Keratinocyte (primary cell): ENCODE data around the gene WASF2. TPM values are rescaled to one million over a fixed set of nuclear protein-coding genes. Genes with fewer than 3 reads are reported as not detected.

Source experiments
- DNase-seq: peaks from one replicate; pipeline ENCODE4 v3.0.0-alpha.2; 2011; ENCODE audit warnings: low read depth, missing footprints, low spot score
- FAIRE-seq: peaks from 2 replicates; lab custom pipeline; 2011; peaks lifted over from hg19 to GRCh38; lab: Jason Lieb, UNC
- H2AFZ ChIP-seq: 2 replicates; pipeline ENCODE4 v1.6.0; 2012; ENCODE audit warnings: low read length, control low read depth, inconsistent platforms; ENCODE audit not compliant: control insufficient read depth
- H3K27ac ChIP-seq: 2 replicates; pipeline ENCODE4 v1.5.1; 2011; ENCODE audit warnings: low read length; ENCODE audit not compliant: control insufficient read depth, insufficient read depth
- H3K27me3 ChIP-seq: 3 replicates; pipeline ENCODE4 v1.6.0; 2011; ENCODE audit warnings: low read length; ENCODE audit not compliant: control insufficient read depth, insufficient read depth; ENCODE audit errors: extremely low read depth
- H3K36me3 ChIP-seq, 2 experiments: 2 replicates in 1 of 2; 3 replicates in 1 of 2; pipeline ENCODE4 v1.5.1; 2011; ENCODE audit warnings: low read length in 2 of 2, mild to moderate bottlenecking in 1 of 2; ENCODE audit not compliant: control insufficient read depth in 2 of 2, insufficient read depth in 2 of 2; ENCODE audit errors: extremely low read depth in 1 of 2
- H3K4me1 ChIP-seq: 3 replicates; pipeline ENCODE4 v1.5.1; 2011; ENCODE audit warnings: low read length; ENCODE audit not compliant: control insufficient read depth, insufficient read depth; ENCODE audit errors: extremely low read depth
- H3K4me2 ChIP-seq: 3 replicates; pipeline ENCODE4 v1.6.0; 2011; ENCODE audit warnings: low read depth, low read length; ENCODE audit not compliant: control insufficient read depth, insufficient read depth; ENCODE audit errors: extremely low read depth
- H3K4me3 ChIP-seq, 3 experiments: fragments of 200-600 bp in 1 of 3; sonication (generic) in 1 of 3; 2 replicates in 2 of 3; 3 replicates in 1 of 3; pipeline ENCODE4 v1.5.1; 2011 to 2016; ENCODE audit warnings: low read length in 3 of 3, mild to moderate bottlenecking in 3 of 3, control low read depth in 2 of 3, inconsistent platforms in 1 of 3, low read depth in 1 of 3, mixed read lengths in 1 of 3, mixed run types in 1 of 3, moderate library complexity in 1 of 3; ENCODE audit not compliant: control insufficient read depth in 2 of 3, insufficient read depth in 2 of 3; ENCODE audit errors: extremely low read depth in 1 of 3
- H3K79me2 ChIP-seq: 2 replicates; pipeline ENCODE4 v1.6.0; 2012; ENCODE audit warnings: low read length; ENCODE audit not compliant: control insufficient read depth, insufficient read depth
- H3K9ac ChIP-seq: 3 replicates; pipeline ENCODE4 v1.6.0; 2011; ENCODE audit warnings: low read length; ENCODE audit not compliant: control insufficient read depth, insufficient read depth; ENCODE audit errors: extremely low read depth
- H3K9me1 ChIP-seq: 3 replicates; pipeline ENCODE4 v1.6.0; 2011; ENCODE audit warnings: low read length; ENCODE audit not compliant: control insufficient read depth, insufficient read depth; ENCODE audit errors: extremely low read depth
- H3K9me3 ChIP-seq: 2 replicates; pipeline ENCODE4 v1.5.1; 2012; ENCODE audit warnings: low read depth, low read length; ENCODE audit not compliant: control insufficient read depth
- H4K20me1 ChIP-seq: 3 replicates; pipeline ENCODE4 v1.6.0; 2011; ENCODE audit warnings: low read length; ENCODE audit not compliant: control insufficient read depth, insufficient read depth; ENCODE audit errors: extremely low read depth
- EZH2 ChIP-seq: IDR thresholded peaks from one replicate; pipeline ENCODE4 v1.6.1; 2012; ENCODE audit warnings: inconsistent platforms, mild to moderate bottlenecking, low read length, moderate library complexity
- dilution Hi-C: fragments of 300-500 bp; cut with MboI; formaldehyde crosslinking; loops from one replicate; pipeline ENCODE4 v1.7.0; 2020; ENCODE audit warnings: low sequenced_read_pairs; ENCODE audit not compliant: extremely low pct_ligation_motif_present
- polyA plus RNA-seq, 5 experiments: library from polyadenylated mRNA; depleted of rRNA in 3 of 5; stranded (reverse) in 3 of 5; stranded (forward) in 1 of 5; unstranded in 1 of 5; fragments of >200 nt; gene quantifications; 1 replicate in 1 of 5; 2 replicates in 3 of 5; 3 replicates in 1 of 5; pipeline versions ENCODE4 v1.2.1 to v1.2.3, GENCODE V29; 2011 to 2012; ENCODE audit warnings: missing spikeins in 2 of 5, low read depth in 1 of 5, low replicate concordance in 1 of 5
- TF ChIP-seq, protein P1 (sequence below), 3 experiments: IDR thresholded peaks in 1 of 3; conservative IDR thresholded peaks in 1 of 3; optimal IDR thresholded peaks in 1 of 3; 2 replicates in 2 of 3; 3 replicates in 1 of 3; pipeline versions ENCODE3 to v1.5.1; 2011; ENCODE audit warnings: low read length in 3 of 3, mild to moderate bottlenecking in 3 of 3, moderate library complexity in 2 of 3, control low read depth in 1 of 3, inconsistent platforms in 1 of 3; ENCODE audit not compliant: insufficient read depth in 2 of 3; ENCODE audit errors: extremely low read depth in 1 of 3

WASF2 gene
- polyA plus RNA-seq, 1 donor (not counting 4 experiments of a cell fraction or from before 2014, with no cell fraction given) = 42.9 TPM

DNA sequence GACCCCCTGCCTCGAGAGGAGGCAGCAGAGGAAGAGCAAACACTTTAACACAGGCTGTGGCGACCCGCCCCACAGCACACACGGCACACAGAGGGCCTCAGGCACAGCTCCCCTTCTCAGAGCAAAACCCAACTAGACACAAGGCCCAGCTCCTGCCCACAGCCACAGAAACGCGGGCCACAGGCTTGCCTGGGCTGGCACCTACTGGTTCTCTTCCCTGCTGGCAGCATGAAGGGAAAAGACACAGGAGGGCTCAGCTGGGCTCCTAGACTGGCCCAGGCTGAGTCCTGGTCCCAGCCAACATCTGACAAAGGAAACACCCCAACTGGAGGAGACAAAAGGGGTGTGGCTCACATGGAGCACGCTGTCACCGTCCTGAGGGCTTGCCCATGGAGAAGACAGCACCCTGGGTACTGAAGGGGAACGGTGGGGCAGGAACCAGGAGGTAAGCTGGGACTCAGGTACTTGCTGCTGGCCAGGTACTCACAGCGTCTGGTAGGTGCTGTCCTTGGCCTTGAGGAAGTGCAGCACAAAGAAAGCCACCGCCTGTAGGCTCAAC is 110.3 kb downstream of the WASF2 start:
- Histone ChIP-seq H3K4me1 (peaks cover 16% of the 10 kb centered on the region), H3K9me3 (no peaks in the 10 kb centered on the region), H3K27me3 (no peaks in the 10 kb centered on the region), H4K20me1 (no peaks in the 10 kb centered on the region), H2AFZ (peak overlapping the region; percentile 49), H3K9me1 (no peaks in the 10 kb centered on the region), H3K4me3 (no peak overlapping the region), H3K27ac (no peak overlapping the region), H3K36me3 (no peaks in the 10 kb centered on the region), H3K4me2 (peak overlapping the region; percentile 3), H3K9ac (no peak overlapping the region), H3K79me2 (no peaks in the 10 kb centered on the region)
- peak; percentile 36 for FAIRE-seq
- no peak for DNase-seq
- no peak for TF ChIP-seq EZH2
- TF ChIP-seq, protein P1, sequence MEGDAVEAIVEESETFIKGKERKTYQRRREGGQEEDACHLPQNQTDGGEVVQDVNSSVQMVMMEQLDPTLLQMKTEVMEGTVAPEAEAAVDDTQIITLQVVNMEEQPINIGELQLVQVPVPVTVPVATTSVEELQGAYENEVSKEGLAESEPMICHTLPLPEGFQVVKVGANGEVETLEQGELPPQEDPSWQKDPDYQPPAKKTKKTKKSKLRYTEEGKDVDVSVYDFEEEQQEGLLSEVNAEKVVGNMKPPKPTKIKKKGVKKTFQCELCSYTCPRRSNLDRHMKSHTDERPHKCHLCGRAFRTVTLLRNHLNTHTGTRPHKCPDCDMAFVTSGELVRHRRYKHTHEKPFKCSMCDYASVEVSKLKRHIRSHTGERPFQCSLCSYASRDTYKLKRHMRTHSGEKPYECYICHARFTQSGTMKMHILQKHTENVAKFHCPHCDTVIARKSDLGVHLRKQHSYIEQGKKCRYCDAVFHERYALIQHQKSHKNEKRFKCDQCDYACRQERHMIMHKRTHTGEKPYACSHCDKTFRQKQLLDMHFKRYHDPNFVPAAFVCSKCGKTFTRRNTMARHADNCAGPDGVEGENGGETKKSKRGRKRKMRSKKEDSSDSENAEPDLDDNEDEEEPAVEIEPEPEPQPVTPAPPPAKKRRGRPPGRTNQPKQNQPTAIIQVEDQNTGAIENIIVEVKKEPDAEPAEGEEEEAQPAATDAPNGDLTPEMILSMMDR (optimal IDR thresholded peaks at IDR 0.05 in 1 of 3, IDR thresholded peaks at IDR 0.05 in 1 of 3, conservative IDR thresholded peaks at IDR 0.05 in 1 of 3; ENCODE audit: extremely low read depth in 1 of 3, insufficient read depth in 2 of 3, low read length in 3 of 3) = peak in 2 of 3 experiments; percentile 22 to 45
- dilution Hi-C loops = no loop called here

DNA sequence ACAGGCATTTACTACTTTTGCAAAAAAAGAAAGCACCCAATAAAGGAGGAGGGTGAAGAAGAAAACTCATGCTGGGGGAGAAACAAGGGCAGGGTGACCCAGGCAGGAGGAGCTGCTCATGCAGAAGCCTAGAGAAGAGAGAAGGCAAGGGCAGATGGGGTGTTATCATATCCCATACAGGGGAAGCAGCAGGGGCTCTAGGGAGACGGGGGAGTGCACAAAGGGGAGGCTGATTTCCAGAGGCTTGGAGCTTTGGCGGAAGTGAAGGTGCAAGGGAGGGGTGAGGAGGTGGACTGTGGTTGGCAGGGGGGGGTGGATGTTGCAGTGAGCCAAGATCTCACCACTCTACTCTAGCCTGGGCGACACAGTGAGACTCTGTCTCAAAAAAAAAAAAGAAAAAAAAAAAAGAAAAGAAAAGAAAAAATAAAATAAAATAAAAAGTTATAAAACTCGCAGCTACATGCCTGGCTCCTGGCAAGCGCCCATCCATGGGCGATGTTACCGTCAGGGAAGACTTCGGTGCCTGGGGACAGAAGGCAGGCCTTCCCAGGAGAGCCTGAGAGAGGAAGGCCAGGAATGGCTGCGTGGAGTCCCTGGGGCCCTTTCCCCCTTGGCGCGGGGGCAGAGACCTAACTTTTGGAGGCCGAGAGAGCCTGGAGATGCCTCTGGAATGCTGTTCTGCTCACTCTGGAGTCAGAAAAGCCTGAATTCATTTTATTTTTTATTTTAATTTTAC is 112.0 kb downstream of the WASF2 start:
- Histone ChIP-seq H2AFZ (peak overlapping the region; percentile 30), H4K20me1 (no peaks in the 10 kb centered on the region), H3K79me2 (no peaks in the 10 kb centered on the region), H3K4me3 (no peak overlapping the region), H3K4me1 (peaks cover 16% of the 10 kb centered on the region), H3K9ac (no peak overlapping the region), H3K36me3 (no peaks in the 10 kb centered on the region), H3K27me3 (no peaks in the 10 kb centered on the region), H3K4me2 (no peak overlapping the region), H3K9me3 (no peaks in the 10 kb centered on the region), H3K9me1 (no peaks in the 10 kb centered on the region), H3K27ac (no peak overlapping the region)
- DNase-seq (no peak), FAIRE-seq (no peak)
- dilution Hi-C loops = no loop called here
- TF ChIP-seq EZH2 = no peak
- TF ChIP-seq, protein P1 (optimal IDR thresholded peaks at IDR 0.05 in 1 of 3, IDR thresholded peaks at IDR 0.05 in 1 of 3, conservative IDR thresholded peaks at IDR 0.05 in 1 of 3; ENCODE audit: extremely low read depth in 1 of 3, insufficient read depth in 2 of 3, low read length in 3 of 3) = no peak
